Activated CD8-positive, alpha-beta memory T cell treated with anti-CD3 and anti-CD28 coated beads, Interleukin-2, amount 10 ng/mL, durations not matched to agents 7 days and 5 days (primary cell): ENCODE measurements around the gene OR4A47. TPM values are rescaled to one million over a fixed set of nuclear protein-coding genes. Genes with fewer than 3 reads are reported as not detected.
"Not testable (repeated sequence)": the region's sequence is repeated elsewhere in the genome, so short reads cannot be mapped to it uniquely, and the experiment has no call there.

Source experiments
- ATAC-seq: fragments of 150-1000 bp; cut with Tn5 transposase; one replicate; pipeline ENCODE4 v1.10.0; 2021; ENCODE audit warnings: moderate library complexity
- CTCF ChIA-PET: fragments of 350-600 bp; sonication (Branson Sonifier 250); formaldehyde crosslinking; loops from one replicate; lab custom pipeline; 2021; ENCODE audit warnings: antibody characterized with exemption; lab: Charles Lee
- DNase-seq: peaks from one replicate; pipeline ENCODE4 v3.0.0-alpha.2; 2020
- H3K27ac Mint-ChIP-seq: one replicate; pipeline ENCODE4 v1.8.0; 2021; ENCODE audit warnings: mild to moderate bottlenecking, mixed read lengths
- H3K27me3 Mint-ChIP-seq: one replicate; pipeline ENCODE4 v1.8.0; 2021; ENCODE audit warnings: mixed read lengths
- H3K36me3 Mint-ChIP-seq: one replicate; pipeline ENCODE4 v1.8.0; 2021; ENCODE audit warnings: mild to moderate bottlenecking, mixed read lengths
- H3K4me1 Mint-ChIP-seq: one replicate; pipeline ENCODE4 v1.8.0; 2021; ENCODE audit warnings: mixed read lengths
- H3K4me3 Mint-ChIP-seq: one replicate; pipeline ENCODE4 v1.8.0; 2021; ENCODE audit warnings: mild to moderate bottlenecking, moderate library complexity, mixed read lengths
- H3K9me3 Mint-ChIP-seq: one replicate; pipeline ENCODE4 v1.8.0; 2022; ENCODE audit warnings: low read depth, mixed read lengths
- total RNA-seq, 2 experiments: library from RNA; stranded (reverse); gene quantifications; one replicate each; pipeline ENCODE4 v1.2.3, GENCODE V29; 2021

The OR4A47 gene, protein sequence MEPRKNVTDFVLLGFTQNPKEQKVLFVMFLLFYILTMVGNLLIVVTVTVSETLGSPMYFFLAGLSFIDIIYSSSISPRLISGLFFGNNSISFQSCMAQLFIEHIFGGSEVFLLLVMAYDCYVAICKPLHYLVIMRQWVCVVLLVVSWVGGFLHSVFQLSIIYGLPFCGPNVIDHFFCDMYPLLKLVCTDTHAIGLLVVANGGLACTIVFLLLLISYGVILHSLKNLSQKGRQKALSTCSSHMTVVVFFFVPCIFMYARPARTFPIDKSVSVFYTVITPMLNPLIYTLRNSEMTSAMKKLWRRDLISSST
- not detected for total RNA-seq

GRCh38 chr11:48488493-48488892 is at the start of gene OR4A47:
OR4A47 (plus strand) TSS chr11:48488793; CDS start chr11:48488793, 0 bp downstream.
- DNase-seq, ATAC-seq, H3K36me3 Mint-ChIP-seq, H3K4me3 Mint-ChIP-seq, H3K27ac Mint-ChIP-seq, H3K9me3 Mint-ChIP-seq, CTCF ChIA-PET, H3K27me3 Mint-ChIP-seq, H3K4me1 Mint-ChIP-seq: not testable (repeated sequence)

DNA sequence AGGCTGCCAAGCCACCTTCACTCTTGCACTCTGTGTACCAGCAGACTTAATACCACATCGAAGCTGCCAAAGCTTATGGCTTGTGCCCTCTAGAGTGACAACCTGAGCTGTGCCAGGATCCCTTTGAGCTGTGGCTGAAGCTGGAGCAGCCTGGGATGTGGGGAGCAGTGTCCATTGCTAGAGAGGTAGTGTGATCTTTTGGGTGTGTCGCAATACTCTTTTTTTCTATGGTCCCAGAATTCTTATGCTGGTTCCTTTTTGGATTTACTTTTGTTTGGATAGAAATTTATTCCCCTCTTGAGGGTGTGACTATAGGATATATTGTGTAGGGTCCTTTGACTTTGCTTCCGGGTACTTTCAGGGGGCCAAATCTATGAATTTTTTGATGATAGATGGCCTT is 32.7 kb upstream of the OR4A47 start:
- H3K9me3 Mint-ChIP-seq, H3K36me3 Mint-ChIP-seq, H3K27ac Mint-ChIP-seq, H3K27me3 Mint-ChIP-seq, H3K4me1 Mint-ChIP-seq, CTCF ChIA-PET, ATAC-seq, DNase-seq, H3K4me3 Mint-ChIP-seq: not testable (repeated sequence)

GRCh38 chr11:48473966-48474365 is 14.6 kb upstream of the OR4A47 start:
- not testable (repeated sequence) for H3K9me3 Mint-ChIP-seq, H3K27ac Mint-ChIP-seq

GRCh38 chr11:48474703-48475102 is 13.9 kb upstream of the OR4A47 start:
- H3K27ac Mint-ChIP-seq, H3K9me3 Mint-ChIP-seq, H3K4me3 Mint-ChIP-seq, ATAC-seq, H3K27me3 Mint-ChIP-seq, H3K4me1 Mint-ChIP-seq, CTCF ChIA-PET, DNase-seq, H3K36me3 Mint-ChIP-seq: not testable (repeated sequence)

More at GRCh38 chr11:48473966-48474365, 14.6 kb upstream of the OR4A47 start:
- H3K4me3 Mint-ChIP-seq, ATAC-seq, H3K4me1 Mint-ChIP-seq, DNase-seq, H3K36me3 Mint-ChIP-seq, H3K27me3 Mint-ChIP-seq, CTCF ChIA-PET: not testable (repeated sequence)

DNA sequence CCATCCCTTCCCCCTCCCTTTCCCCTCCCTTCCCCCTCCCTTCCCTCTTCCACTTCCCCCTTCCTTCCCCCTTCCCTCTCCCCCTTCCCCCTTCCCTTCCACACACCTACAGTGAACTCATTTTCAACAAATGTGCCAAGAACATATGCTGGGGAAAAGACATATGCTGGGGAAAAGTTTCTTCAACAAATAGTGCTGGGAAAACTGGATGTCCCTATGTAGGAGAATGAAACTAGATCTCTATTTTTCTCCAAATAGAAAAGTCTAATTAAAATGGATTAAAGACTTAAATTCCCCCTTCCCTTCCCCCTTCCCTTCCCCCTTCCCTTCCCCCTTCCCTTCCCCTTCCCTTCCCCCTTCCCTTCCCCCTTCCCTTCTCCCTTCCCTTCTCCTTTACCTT is 17.6 kb downstream of the OR4A47 start:
- DNase-seq, CTCF ChIA-PET, H3K27me3 Mint-ChIP-seq, H3K36me3 Mint-ChIP-seq, ATAC-seq, H3K27ac Mint-ChIP-seq, H3K4me3 Mint-ChIP-seq, H3K4me1 Mint-ChIP-seq, H3K9me3 Mint-ChIP-seq: not testable (repeated sequence)

DNA sequence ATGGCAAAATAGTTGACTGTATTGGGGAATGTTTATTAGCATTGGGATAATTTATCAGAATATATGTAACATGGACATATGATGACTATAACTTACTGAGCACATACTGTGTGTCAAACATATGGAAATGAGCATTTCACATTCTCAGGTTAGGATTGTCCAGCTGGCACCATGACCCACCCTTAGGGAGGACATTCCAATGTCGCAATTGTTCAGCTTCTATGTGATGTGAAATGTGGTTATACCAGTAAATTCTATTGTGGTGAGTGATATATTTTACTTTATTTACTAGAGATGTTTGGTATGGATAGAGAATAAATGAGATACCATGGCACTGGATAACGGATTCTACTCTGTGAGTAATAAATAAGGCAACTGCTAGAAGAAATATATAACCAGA is 50.4 kb downstream of the OR4A47 start:
- no peaks in the 10 kb centered on the region for H3K27me3 Mint-ChIP-seq
- DNase-seq (no peak), ATAC-seq (no peak)
- no peak overlapping the region for H3K27ac Mint-ChIP-seq
- CTCF ChIA-PET = no interaction called here
- no peaks in the 10 kb centered on the region for H3K36me3 Mint-ChIP-seq
- no peak overlapping the region for H3K4me3 Mint-ChIP-seq
- H3K9me3 Mint-ChIP-seq = peaks cover 3% of the 10 kb centered on the region
- H3K4me1 Mint-ChIP-seq = no peaks in the 10 kb centered on the region

Other genes starting within 250 kb of the OR4A47 start
- not detected for gene OR4X2, start 243.7 kb upstream of the OR4A47 start, total RNA-seq
- gene OR4X1, start 224.9 kb upstream of the OR4A47 start, total RNA-seq = not detected
- gene OR4S1, start 182.6 kb upstream of the OR4A47 start, total RNA-seq = not detected
- gene OR4C3, start 163.9 kb upstream of the OR4A47 start, total RNA-seq = not detected
- not detected for gene OR4C5, start 122.3 kb upstream of the OR4A47 start, total RNA-seq